ENCODE data around the gene SCN1B.
"Not testable (repeated sequence)": the region's sequence is repeated elsewhere in the genome, so short reads cannot be mapped to it uniquely, and the experiment has no call there.

Gene SCN1B

DNA sequence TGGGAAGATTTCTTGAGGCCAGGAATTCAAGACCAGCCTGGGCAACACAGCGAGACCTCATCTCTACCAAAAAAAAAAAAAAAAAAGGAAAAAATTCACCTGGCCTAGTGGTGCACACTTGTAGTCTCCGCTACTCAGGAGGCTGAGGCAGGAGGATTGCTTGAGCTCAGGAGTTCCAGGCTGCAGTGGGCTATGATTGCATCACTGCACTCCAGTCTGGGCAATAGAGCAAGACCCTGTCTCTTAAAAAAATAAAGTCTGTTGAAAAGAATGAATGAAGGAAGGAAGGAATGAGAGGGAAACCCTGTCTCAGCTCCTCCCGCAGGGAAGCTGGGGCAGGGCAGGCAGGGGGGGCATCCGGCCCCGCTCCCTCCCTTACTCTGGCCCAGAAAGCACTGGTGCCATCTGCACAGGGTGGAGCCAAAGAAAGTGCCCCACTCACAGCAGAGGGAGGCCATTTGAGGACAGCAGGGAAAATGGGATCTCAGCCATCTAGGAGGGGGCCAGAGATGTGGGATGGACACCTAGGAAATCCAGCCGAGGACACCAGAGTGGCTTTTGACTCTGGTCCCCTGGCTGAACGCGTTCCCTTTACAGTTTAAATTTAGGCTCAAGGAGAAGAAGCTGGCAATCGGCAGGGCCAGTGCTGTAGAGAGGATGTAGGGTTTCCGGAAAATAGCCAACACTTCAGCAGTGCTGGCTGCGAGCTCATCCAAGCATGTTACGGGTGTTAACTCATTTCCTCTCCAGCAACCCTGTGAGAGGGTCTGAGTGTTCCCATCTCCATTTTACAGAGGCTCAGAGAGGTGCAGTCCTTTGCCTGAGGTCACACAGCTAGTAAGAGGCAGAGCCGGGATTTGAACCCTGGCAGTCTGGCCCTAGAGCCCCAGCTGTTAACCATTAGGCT, 7.7 kb downstream of the SCN1B start:
- peak; percentile 30 for DNase-seq (ENCODE audit: low read depth)

GRCh38 chr19:35038623-35039512, 8.6 kb downstream of the SCN1B start:
- DNase-seq (ENCODE audit: low read depth), result no peak

DNA sequence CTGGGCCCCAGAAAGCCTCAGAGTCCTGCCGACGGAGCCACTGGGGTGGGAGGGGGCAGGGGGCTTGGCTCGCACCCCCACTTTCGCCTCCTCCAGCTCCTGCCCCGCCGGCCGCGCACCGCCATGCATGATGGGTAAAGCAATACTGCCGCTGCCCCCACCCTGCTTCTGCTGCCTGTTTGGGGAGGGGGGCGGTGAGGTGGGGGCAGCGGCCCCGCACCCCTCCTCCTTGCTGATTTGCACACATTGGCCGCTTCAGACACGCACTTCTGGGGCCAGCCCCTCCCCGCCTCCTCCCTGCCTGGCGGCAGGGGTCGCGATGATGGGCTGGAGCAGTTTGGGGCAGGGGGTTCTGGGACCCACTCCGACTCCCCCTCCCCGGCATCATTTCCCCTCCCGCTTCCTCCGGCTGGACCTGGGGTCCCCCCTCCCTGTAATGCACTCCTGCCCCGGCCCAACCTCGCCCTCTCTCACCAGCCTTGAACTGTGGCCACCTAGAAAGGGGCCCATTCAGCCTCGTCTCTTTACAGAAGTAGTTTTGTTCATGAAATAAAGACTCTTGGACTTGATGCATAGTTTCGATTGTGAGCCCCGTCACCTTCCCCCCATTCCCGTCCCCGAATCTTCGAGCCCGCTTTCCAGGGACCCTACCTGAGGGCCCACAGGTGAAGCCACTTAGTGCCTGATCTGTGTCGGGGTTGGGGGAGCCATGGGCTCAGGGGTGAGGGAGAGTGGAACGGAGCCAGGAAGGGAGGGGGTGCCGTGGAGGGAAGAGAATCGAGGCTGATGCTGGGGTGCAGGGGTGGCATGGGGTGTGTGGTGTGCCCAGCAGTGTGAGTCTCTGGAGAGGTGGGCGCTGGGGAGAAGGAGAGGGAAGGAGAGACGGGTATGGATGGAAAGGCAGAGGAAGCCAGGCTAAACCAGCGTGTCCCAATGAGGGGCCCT, 9.9 kb downstream of the SCN1B start:
- no peak for DNase-seq (ENCODE audit: low read depth)

- no peak for DNase-seq (ENCODE audit: low read depth)
Observed at GRCh38 chr19:35040826-35041547, 10.7 kb downstream of the SCN1B start.

DNA sequence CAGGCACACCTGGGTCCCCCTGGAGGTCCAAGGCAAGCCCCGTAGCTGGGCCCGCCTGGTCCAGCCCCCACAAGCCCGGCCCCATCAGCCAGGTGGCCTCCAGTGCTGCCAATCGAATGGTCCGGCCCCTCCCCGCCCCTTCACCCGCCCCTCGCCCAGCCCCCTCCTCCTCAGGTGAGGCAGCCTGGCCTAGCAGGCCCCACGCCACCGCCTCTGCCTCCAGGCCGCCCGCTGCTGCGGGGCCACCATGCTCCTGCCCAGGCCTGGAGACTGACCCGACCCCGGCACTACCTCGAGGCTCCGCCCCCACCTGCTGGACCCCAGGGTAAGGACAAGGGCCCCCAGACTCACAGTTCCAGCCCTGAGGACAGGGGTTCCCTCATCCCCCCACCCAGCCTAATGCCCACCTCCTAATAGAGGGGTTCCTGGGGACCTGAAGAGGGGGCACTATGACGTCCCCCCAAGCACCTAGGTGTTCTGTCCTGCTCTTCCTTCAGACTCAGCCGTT, 11.3 kb downstream of the SCN1B start, which contains the start of gene HPN:
HPN (plus strand) TSS at position 174 of the 508 bp plus-strand sequence. CDS start 786 bp downstream, outside the sequence.
- DNase-seq (ENCODE audit: low read depth), result no peak

- no peak for DNase-seq (ENCODE audit: low read depth)
Observed at GRCh38 chr19:35042056-35042730, 11.9 kb downstream of the SCN1B start.

GRCh38 chr19:35042954-35043604, 12.8 kb downstream of the SCN1B start:
- no peak for DNase-seq (ENCODE audit: low read depth)

- DNase-seq (ENCODE audit: low read depth), result no peak
Observed at GRCh38 chr19:35043906-35044305, 13.6 kb downstream of the SCN1B start.

GRCh38 chr19:35044317-35045117, 14.2 kb downstream of the SCN1B start:
- DNase-seq (ENCODE audit: low read depth), result no peak

DNA sequence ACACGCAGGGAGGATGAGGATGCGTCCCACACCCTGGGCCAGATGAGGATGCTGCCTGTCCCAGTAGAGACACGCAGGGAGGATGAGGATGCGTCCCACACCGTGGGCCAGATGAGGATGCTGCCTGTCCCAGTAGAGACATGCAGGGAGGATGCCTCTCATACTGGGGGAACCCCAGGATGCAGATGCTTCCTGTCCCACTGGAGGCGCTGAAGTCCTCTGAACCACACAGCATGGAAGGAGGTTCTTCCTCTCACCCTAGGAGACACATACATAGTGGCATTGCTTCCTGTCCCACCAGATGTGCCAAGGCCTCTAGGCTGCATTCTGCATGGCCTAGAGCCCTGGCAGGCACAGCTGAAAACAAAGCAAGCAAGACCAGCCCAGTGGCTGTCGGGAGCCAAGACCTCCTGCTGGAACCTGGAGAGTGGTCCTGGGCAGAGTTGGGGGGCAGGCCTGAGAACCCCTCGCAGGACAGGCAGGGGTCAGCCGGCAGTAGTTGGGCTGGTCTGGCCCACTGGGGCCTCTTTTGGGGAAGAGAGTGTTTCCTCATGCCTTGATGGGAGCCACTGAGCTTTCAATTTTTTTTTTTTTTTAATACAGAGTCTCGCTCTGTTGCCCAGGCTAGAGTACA, 15.5 kb downstream of the SCN1B start:
- DNase-seq (ENCODE audit: low read depth), result peak; percentile 37

DNA sequence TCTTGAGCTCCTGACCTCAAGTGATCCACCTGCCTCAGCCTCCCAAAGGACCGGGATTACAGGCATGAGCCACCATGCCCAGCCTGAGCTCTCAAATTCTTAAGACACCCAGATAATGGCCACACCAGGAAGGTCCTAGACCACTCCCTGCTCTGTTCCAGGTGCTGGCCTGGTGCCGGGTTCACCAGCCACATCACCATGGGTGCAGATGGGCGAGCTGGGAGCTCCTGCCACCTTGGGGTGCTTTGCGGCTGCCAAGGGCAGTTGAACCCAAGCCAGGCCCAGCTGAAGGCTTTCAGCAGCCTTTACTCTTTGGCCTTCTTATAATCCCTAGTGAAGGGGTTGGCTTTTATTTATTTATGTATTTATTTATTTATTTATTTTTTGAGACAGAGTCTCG, 16.2 kb downstream of the SCN1B start:
- no peak for DNase-seq (ENCODE audit: low read depth)

DNA sequence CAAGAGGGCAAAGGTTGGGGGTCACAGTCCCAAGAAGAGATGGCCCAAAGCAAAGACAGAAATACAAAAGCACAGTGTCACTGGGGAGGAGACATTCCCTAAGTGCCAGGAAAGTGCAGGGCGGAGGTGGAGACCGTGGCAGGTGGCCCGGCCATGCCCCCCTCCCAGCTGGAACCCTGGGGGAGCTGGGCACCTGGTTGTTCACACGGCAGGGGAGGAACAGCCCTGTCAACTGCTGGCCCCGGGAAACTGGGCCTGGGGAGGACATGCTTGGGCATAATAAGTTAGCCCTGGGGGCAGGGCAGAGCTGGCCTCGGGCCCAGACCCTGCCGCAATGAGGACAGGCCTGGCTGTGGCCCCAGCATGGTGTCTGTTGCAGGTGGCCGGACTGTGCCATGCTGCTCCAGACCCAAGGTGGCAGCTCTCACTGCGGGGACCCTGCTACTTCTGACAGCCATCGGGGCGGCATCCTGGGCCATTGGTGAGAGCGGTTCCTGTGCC, 18.7 kb downstream of the SCN1B start:
- no peak for DNase-seq (ENCODE audit: low read depth)

DNA sequence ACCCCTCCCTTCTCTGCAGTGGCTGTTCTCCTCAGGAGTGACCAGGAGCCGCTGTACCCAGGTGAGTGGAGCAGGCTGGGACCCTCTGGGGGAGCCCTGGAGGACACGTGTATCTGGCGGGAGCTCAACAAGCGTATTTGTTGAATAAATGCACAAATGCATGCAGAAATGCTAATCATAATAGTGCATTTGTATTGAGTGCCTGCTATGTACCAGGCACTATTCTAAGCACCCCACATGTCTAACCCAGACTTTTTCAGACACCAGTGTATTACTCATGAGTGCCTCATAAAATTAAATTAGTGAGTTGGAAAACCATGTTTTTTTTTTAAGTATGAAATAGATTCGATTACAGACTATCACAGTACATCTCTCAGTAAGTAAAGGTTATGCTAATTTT, 19.2 kb downstream of the SCN1B start:
- DNase-seq (ENCODE audit: low read depth), result no peak

DNA sequence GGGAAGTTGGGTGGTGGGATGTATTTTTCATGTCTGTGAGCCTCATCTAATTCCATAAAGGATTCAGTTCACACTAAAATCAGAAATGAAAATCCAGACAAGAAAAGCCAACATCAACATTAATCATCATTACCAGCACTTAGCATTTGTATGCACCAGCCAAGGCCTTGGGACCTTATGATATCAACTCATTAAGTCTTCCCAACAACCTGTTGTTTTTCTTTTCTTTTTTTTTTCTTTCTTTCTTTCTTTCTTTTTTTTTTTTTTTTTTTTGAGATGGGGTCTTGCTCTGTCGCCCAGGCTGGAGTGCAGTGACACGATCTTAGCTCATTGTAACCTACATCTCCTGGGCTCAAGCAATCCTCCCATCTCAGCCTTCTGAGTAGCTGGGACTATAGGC, 20.4 kb downstream of the SCN1B start:
- not testable (repeated sequence) for DNase-seq (ENCODE audit: low read depth)

- not testable (repeated sequence) for DNase-seq (ENCODE audit: low read depth)
Observed at GRCh38 chr19:35051268-35051667, 21.0 kb downstream of the SCN1B start.

DNA sequence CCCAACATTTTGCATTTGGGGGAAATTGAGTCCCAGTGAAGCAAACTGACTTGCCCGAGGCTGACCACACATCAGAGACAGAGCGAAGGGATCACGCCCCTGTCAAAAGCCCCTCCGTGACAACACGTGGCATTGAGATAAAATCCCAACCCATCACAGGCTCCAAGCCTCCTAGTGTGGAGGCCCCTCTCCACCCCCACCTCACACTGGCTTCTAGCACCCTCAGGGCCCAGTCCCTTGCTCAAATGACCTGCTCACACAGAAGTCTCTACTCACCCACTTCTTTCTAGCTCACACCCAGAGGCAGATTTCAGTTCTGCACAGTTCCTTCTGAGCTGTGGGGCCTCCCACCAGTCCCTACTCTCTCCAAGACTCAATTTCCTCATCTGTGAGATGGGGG, 21.5 kb downstream of the SCN1B start:
- DNase-seq (ENCODE audit: low read depth), result no peak

DNA sequence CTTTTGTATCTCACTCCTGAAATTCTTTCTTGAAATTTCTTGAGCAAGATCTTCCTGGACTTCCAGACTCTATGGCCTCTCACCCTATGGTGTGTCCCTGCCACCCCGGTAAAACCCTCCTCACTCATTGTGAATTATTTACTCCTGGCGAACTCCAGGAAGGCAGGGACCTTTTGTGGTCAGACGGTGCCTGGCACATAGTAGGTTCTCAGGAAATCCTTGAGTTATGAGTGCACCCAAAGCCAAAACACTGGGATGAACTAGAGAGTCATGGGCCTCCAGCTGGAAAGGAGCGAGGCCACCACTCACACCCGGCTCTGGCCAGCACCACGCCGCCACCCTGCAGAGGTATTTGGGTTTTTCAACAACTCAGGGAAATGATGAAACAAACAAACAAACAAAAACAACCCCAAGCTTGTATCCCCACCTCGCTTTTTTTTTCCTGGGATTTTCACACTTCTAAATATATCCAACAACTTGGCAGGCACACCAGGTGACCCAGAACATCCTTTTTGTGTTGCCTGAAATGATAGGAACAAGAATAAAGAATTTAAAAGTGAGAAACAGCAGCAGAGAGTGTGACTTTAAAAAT, 22.4 kb downstream of the SCN1B start:
- DNase-seq (ENCODE audit: low read depth), result no peak
